Neural cell (in vitro differentiated cells): ENCODE measurements around the gene NPHP4. TPM values are rescaled to one million over a fixed set of nuclear protein-coding genes. Genes with fewer than 3 reads are reported as not detected.

Source experiments
- H2AFZ ChIP-seq: fragments of 200-600, 300-800 bp; sonication (generic), shearing (Covaris generic); 2 replicates; pipeline ENCODE4 v1.6.0; 2014; ENCODE audit warnings: low read depth, mild to moderate bottlenecking, antibody characterized with exemption, low read length, moderate library complexity
- H3F3A ChIP-seq: fragments of 200-600 bp; shearing (Covaris generic); 2 replicates; pipeline ENCODE4 v1.6.1; 2016; ENCODE audit warnings: mild to moderate bottlenecking, moderate library complexity, mixed read lengths, antibody characterized with exemption, low read length; ENCODE audit not compliant: insufficient read depth, poor library complexity, severe bottlenecking
- H3K27ac ChIP-seq: fragments of 200-600, 300-800 bp; sonication (generic), shearing (Covaris generic); 2 replicates; pipeline ENCODE4 v1.5.1; 2014; ENCODE audit warnings: mild to moderate bottlenecking, low read length, moderate library complexity
- H3K27me3 ChIP-seq: fragments of 300-800, 200-600 bp; sonication (generic), shearing (Covaris generic); 2 replicates; pipeline ENCODE4 v1.6.0; 2014; ENCODE audit warnings: mild to moderate bottlenecking, low read depth, low read length, moderate library complexity; ENCODE audit not compliant: insufficient read depth
- H3K36me3 ChIP-seq: fragments of 300-800, 200-600 bp; sonication (generic), shearing (Covaris generic); 2 replicates; pipeline ENCODE4 v1.5.1; 2014; ENCODE audit warnings: mild to moderate bottlenecking, antibody characterized with exemption, low read length, moderate library complexity; ENCODE audit not compliant: insufficient read depth
- H3K4me2 ChIP-seq: fragments of 300-800, 200-600 bp; sonication (generic), shearing (Covaris generic); 2 replicates; pipeline ENCODE4 v1.6.0; 2014; ENCODE audit warnings: mild to moderate bottlenecking, low read length
- H3K4me3 ChIP-seq: fragments of 300-800, 200-600 bp; sonication (generic), shearing (Covaris generic); 2 replicates; pipeline ENCODE4 v1.5.1; 2014; ENCODE audit warnings: mild to moderate bottlenecking, low read length, moderate library complexity
- H3K79me2 ChIP-seq: fragments of 200-600 bp; shearing (Covaris generic); replicated peaks from 2 replicates; pipeline ENCODE4 v1.6.0; 2014; ENCODE audit warnings: mild to moderate bottlenecking, low read length, moderate library complexity; ENCODE audit not compliant: insufficient read depth
- H3K9ac ChIP-seq: fragments of 300-800, 200-600 bp; sonication (generic), shearing (Covaris generic); 2 replicates; pipeline ENCODE4 v1.6.1; 2016; ENCODE audit warnings: mild to moderate bottlenecking, low read length, mixed read lengths
- H3K9me2 ChIP-seq: fragments of 200-600 bp; shearing (Covaris generic); 2 replicates; pipeline ENCODE4 v1.6.1; 2016; ENCODE audit warnings: mild to moderate bottlenecking, low read length, mixed read lengths; ENCODE audit not compliant: insufficient read depth
- H3K9me3 ChIP-seq: fragments of 200-600, 300-800 bp; sonication (generic), shearing (Covaris generic); 2 replicates; pipeline ENCODE4 v1.6.1; 2016; ENCODE audit warnings: mild to moderate bottlenecking, mixed run types, low read length, moderate library complexity, mixed read lengths
- H4K20me1 ChIP-seq: fragments of 200-600 bp; shearing (Covaris generic); 2 replicates; pipeline ENCODE4 v1.6.1; 2016; ENCODE audit warnings: mild to moderate bottlenecking, mixed run types; ENCODE audit not compliant: insufficient read depth
- CTCF ChIP-seq: fragments of 450-650 bp; IDR thresholded peaks from 2 replicates; pipeline ENCODE4 v1.5.1; 2014; ENCODE audit warnings: antibody characterized with exemption, mild to moderate bottlenecking, moderate library complexity; ENCODE audit not compliant: poor library complexity, severe bottlenecking
- EP300 ChIP-seq: fragments of 450-650 bp; conservative IDR thresholded peaks from 2 replicates; pipeline ENCODE4 v1.6.1; 2014; ENCODE audit warnings: antibody characterized with exemption, mild to moderate bottlenecking, moderate library complexity; ENCODE audit not compliant: poor library complexity, severe bottlenecking
- EZH2 ChIP-seq: fragments of 200-600, 300-800 bp; shearing (Covaris generic), sonication (generic); IDR thresholded peaks from 2 replicates; pipeline ENCODE4 v1.6.1; 2014; ENCODE audit warnings: antibody characterized with exemption, low read length, borderline replicate concordance, mild to moderate bottlenecking; ENCODE audit not compliant: insufficient read depth, poor library complexity, severe bottlenecking
- MXI1 ChIP-seq: fragments of 450-650 bp; conservative IDR thresholded peaks from 2 replicates; pipeline ENCODE4 v1.6.1; 2014; ENCODE audit warnings: antibody characterized with exemption, mild to moderate bottlenecking; ENCODE audit not compliant: poor library complexity, severe bottlenecking
- POLR2AphosphoS5 ChIP-seq: IDR thresholded peaks from 2 replicates; pipeline ENCODE4 v1.6.1; 2012
- RAD21 ChIP-seq: fragments of 450-650 bp; conservative IDR thresholded peaks from 2 replicates; pipeline ENCODE4 v1.6.1; 2014; ENCODE audit warnings: antibody characterized with exemption, mild to moderate bottlenecking, moderate library complexity
- REST ChIP-seq: IDR thresholded peaks from 2 replicates; pipeline ENCODE4 v1.6.1; 2012; ENCODE audit warnings: borderline replicate concordance
- SMC3 ChIP-seq: fragments of 450-650 bp; conservative IDR thresholded peaks from 2 replicates; pipeline ENCODE4 v1.6.1; 2014; ENCODE audit warnings: antibody characterized with exemption, mild to moderate bottlenecking, moderate library complexity; ENCODE audit not compliant: poor library complexity
- TAF1 ChIP-seq: IDR thresholded peaks from 2 replicates; pipeline ENCODE4 v1.6.1; 2012; ENCODE audit warnings: low read depth
- polyA plus RNA-seq: library from polyadenylated mRNA; depleted of rRNA; stranded (reverse); fragments of >200 nt; gene quantifications from 2 replicates; pipeline ENCODE4 v1.2.3, GENCODE V29; 2014

The NPHP4 gene
- polyA plus RNA-seq, 1 donor from 2014 or later: 17.1 TPM

GRCh38 chr1:5826601-5827000, 165.6 kb downstream of the NPHP4 start:
- no peak overlapping the region for H3K4me2 ChIP-seq
- no peak overlapping the region for H2AFZ ChIP-seq
- no peaks in the 10 kb centered on the region for H3K9me3 ChIP-seq
- no peak overlapping the region for H3K9ac ChIP-seq
- no peaks in the 10 kb centered on the region for H3K27me3 ChIP-seq
- H3K27ac ChIP-seq: no peak overlapping the region
- H3K9me2 ChIP-seq: no peaks in the 10 kb centered on the region
- H3K36me3 ChIP-seq: no peaks in the 10 kb centered on the region
- no peaks in the 10 kb centered on the region for H3F3A ChIP-seq
- TF ChIP-seq REST: no peak
- no peak for TF ChIP-seq RAD21
- TF ChIP-seq CTCF: no peak
- no peak for TF ChIP-seq SMC3
- TF ChIP-seq TAF1: no peak
- TF ChIP-seq POLR2AphosphoS5: no peak
- no peak for TF ChIP-seq EP300
- TF ChIP-seq EZH2: no peak
- TF ChIP-seq MXI1: no peak
- H4K20me1 ChIP-seq: no peaks in the 10 kb centered on the region
- H3K79me2 ChIP-seq: no peaks in the 10 kb centered on the region
- no peak overlapping the region for H3K4me3 ChIP-seq

GRCh38 chr1:5822726-5823125, 169.5 kb downstream of the NPHP4 start:
- no peaks in the 10 kb centered on the region for H3F3A ChIP-seq
- H3K4me2 ChIP-seq: no peak overlapping the region
- H3K27me3 ChIP-seq: no peaks in the 10 kb centered on the region
- H3K9me3 ChIP-seq: no peaks in the 10 kb centered on the region
- H3K4me3 ChIP-seq: no peak overlapping the region
- no peaks in the 10 kb centered on the region for H3K79me2 ChIP-seq
- TF ChIP-seq MXI1 (no peak), TAF1 (no peak), POLR2AphosphoS5 (no peak), EP300 (no peak), EZH2 (no peak), CTCF (no peak), REST (no peak), SMC3 (no peak), RAD21 (no peak)
- no peaks in the 10 kb centered on the region for H4K20me1 ChIP-seq
- no peak overlapping the region for H2AFZ ChIP-seq
- no peaks in the 10 kb centered on the region for H3K9me2 ChIP-seq
- H3K27ac ChIP-seq: no peak overlapping the region
- H3K36me3 ChIP-seq: no peaks in the 10 kb centered on the region
- H3K9ac ChIP-seq: no peak overlapping the region
